HG02588 (cell line): ENCODE data around the gene PLCH2.
"Not testable (repeated sequence)": the region's sequence is repeated elsewhere in the genome, so short reads cannot be mapped to it uniquely, and the experiment has no call there.

Experiments used
- ATAC-seq: cut with Tn5 transposase; IDR thresholded peaks from one replicate; pipeline ENCODE4 v1.9.1; 2021; ENCODE audit warnings: mild to moderate bottlenecking, moderate library complexity; ENCODE audit not compliant: unreplicated experiment

The PLCH2 gene

GRCh38 chr1:2459102-2459753, 16.9 kb upstream of the PLCH2 start:
- ATAC-seq: not testable (repeated sequence)

- ATAC-seq: no peak
Observed at GRCh38 chr1:2459757-2460156, 16.3 kb upstream of the PLCH2 start.

GRCh38 chr1:2460203-2460602, 15.9 kb upstream of the PLCH2 start:
- no peak for ATAC-seq

- no peak for ATAC-seq
Observed at GRCh38 chr1:2460996-2461751, 14.9 kb upstream of the PLCH2 start.

GRCh38 chr1:2462819-2463218, 13.3 kb upstream of the PLCH2 start:
- no peak for ATAC-seq

GRCh38 chr1:2463396-2463795, 12.7 kb upstream of the PLCH2 start:
- ATAC-seq: no peak

GRCh38 chr1:2465371-2466269, 10.5 kb upstream of the PLCH2 start:
- no peak for ATAC-seq

GRCh38 chr1:2466270-2466665, 9.8 kb upstream of the PLCH2 start:
- no peak for ATAC-seq

- ATAC-seq: no peak
Observed at GRCh38 chr1:2466958-2467554, 9.0 kb upstream of the PLCH2 start.

- no peak for ATAC-seq
Observed at GRCh38 chr1:2468041-2468472, 8.0 kb upstream of the PLCH2 start.

GRCh38 chr1:2468540-2468939, 7.5 kb upstream of the PLCH2 start:
- ATAC-seq: no peak

GRCh38 chr1:2469103-2469940, 6.8 kb upstream of the PLCH2 start:
- ATAC-seq: no peak

- no peak for ATAC-seq
Observed at GRCh38 chr1:2470290-2471158, 5.6 kb upstream of the PLCH2 start.

- no peak for ATAC-seq
Observed at GRCh38 chr1:2471159-2471471, 5.0 kb upstream of the PLCH2 start.

GRCh38 chr1:2471587-2472001, 4.5 kb upstream of the PLCH2 start:
- no peak for ATAC-seq

- ATAC-seq: no peak
Observed at GRCh38 chr1:2472109-2472508, 4.0 kb upstream of the PLCH2 start.

- no peak for ATAC-seq
Observed at GRCh38 chr1:2472561-2473177, 3.4 kb upstream of the PLCH2 start.

GRCh38 chr1:2473198-2473597, 2.9 kb upstream of the PLCH2 start:
- ATAC-seq: no peak
